Measurements from ENCODE around the gene FSTL5. TPM values are rescaled to one million over a fixed set of nuclear protein-coding genes. Genes with fewer than 3 reads are reported as not detected.
"Not testable (repeated sequence)": the region's sequence is repeated elsewhere in the genome, so short reads cannot be mapped to it uniquely, and the experiment has no call there.

Gene FSTL5
- total RNA-seq, 1 donor from 2014 or later: not detected

- DNase-seq (ENCODE audit: low read depth) (peak; percentile 67), FAIRE-seq (no peak)
- Histone ChIP-seq H3K27me3 (ENCODE audit: control insufficient read depth, insufficient read depth, low read length) (peaks cover 2% of the 10 kb centered on the region), H3K36me3 (ENCODE audit: control insufficient read depth, insufficient read depth, low read length) (no peaks in the 10 kb centered on the region), H3K4me3 (ENCODE audit: low read depth, low read length) (no peak overlapping the region)
- TF ChIP-seq, protein P1, sequence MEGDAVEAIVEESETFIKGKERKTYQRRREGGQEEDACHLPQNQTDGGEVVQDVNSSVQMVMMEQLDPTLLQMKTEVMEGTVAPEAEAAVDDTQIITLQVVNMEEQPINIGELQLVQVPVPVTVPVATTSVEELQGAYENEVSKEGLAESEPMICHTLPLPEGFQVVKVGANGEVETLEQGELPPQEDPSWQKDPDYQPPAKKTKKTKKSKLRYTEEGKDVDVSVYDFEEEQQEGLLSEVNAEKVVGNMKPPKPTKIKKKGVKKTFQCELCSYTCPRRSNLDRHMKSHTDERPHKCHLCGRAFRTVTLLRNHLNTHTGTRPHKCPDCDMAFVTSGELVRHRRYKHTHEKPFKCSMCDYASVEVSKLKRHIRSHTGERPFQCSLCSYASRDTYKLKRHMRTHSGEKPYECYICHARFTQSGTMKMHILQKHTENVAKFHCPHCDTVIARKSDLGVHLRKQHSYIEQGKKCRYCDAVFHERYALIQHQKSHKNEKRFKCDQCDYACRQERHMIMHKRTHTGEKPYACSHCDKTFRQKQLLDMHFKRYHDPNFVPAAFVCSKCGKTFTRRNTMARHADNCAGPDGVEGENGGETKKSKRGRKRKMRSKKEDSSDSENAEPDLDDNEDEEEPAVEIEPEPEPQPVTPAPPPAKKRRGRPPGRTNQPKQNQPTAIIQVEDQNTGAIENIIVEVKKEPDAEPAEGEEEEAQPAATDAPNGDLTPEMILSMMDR (IDR thresholded peaks at IDR 0.05; ENCODE audit: insufficient read depth, low read length, severe bottlenecking): no peak
Observed at GRCh38 chr4:161762796-161763195, 401.0 kb downstream of the FSTL5 start.

DNA sequence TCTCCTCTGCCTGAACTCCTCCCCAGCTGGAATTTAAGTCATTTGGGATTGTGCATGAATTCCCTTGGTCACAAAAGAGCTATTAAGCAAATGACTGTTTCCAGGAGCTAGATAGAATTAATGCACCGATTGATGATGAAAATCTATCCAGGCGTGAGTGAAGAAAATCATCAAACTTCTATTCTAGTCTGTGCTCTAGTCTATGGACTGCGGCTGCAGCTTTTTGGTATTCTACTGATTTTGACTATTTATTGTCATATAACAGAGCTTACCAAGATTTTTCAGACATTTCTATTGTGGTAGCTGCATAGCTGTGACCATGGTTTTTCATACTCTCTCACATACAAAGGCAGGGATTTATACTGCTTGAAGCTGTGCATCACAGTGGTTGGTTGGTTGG lies 403.8 kb downstream of the FSTL5 start:
- FAIRE-seq (no peak), DNase-seq (ENCODE audit: low read depth) (no peak)
- Histone ChIP-seq H3K36me3 (ENCODE audit: control insufficient read depth, insufficient read depth, low read length) (no peaks in the 10 kb centered on the region), H3K4me3 (ENCODE audit: low read depth, low read length) (no peak overlapping the region), H3K27me3 (ENCODE audit: control insufficient read depth, insufficient read depth, low read length) (peaks cover 2% of the 10 kb centered on the region)
- TF ChIP-seq, protein P1 (IDR thresholded peaks at IDR 0.05; ENCODE audit: insufficient read depth, low read length, severe bottlenecking): no peak

GRCh38 chr4:161758412-161758811 lies 405.4 kb downstream of the FSTL5 start:
- FAIRE-seq; H3K4me3 ChIP-seq (ENCODE audit: low read depth, low read length); H3K27me3 ChIP-seq (ENCODE audit: control insufficient read depth, insufficient read depth, low read length); H3K36me3 ChIP-seq (ENCODE audit: control insufficient read depth, insufficient read depth, low read length); DNase-seq (ENCODE audit: low read depth): not testable (repeated sequence)

DNA sequence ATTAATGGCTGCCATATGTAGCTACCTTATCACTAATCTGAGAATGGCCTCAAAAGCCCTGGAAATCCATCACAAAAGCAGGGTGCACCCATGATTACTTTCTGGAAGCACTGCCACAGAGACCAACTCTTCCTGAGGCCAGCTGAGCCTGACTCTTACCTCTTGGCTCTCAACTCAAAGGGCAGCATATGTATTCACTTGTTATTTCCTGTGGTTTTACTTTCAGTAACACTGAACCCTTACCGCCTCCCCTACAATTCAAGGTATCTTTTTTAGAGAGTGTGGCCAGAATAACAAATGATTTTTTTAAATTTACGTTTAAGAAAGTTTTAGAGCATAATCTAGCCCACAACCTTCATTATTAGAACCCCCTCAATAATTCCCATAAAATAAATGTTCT lies 434.9 kb downstream of the FSTL5 start:
- no peak overlapping the region for H3K4me3 ChIP-seq (ENCODE audit: low read depth, low read length)
- H3K27me3 ChIP-seq (ENCODE audit: control insufficient read depth, insufficient read depth, low read length): no peaks in the 10 kb centered on the region
- FAIRE-seq: no peak
- H3K36me3 ChIP-seq (ENCODE audit: control insufficient read depth, insufficient read depth, low read length): no peaks in the 10 kb centered on the region
- no peak for DNase-seq (ENCODE audit: low read depth)
- TF ChIP-seq, protein P1 (IDR thresholded peaks at IDR 0.05; ENCODE audit: insufficient read depth, low read length, severe bottlenecking): no peak

DNA sequence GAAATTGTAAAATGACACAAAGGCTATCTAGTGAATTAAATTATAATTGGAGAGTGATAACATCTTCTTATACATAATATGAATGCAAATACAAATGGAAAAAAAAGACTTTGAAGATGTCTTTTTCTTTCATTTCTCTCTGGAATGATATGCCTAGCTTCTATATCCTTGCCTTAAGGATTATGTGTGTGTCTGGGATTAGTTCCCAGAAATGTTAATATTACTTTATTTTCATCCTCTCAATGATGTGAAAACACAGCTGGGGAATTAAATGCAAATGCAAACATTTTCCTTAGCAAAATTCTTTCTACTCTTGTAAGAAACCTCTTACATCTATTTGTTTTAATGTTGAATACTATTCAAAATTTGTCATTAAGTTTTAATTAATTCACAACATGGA lies 441.9 kb downstream of the FSTL5 start:
- Histone ChIP-seq H3K36me3 (ENCODE audit: control insufficient read depth, insufficient read depth, low read length) (no peaks in the 10 kb centered on the region), H3K27me3 (ENCODE audit: control insufficient read depth, insufficient read depth, low read length) (no peaks in the 10 kb centered on the region), H3K4me3 (ENCODE audit: low read depth, low read length) (no peak overlapping the region)
- TF ChIP-seq, protein P1 (IDR thresholded peaks at IDR 0.05; ENCODE audit: insufficient read depth, low read length, severe bottlenecking): no peak
- DNase-seq (ENCODE audit: low read depth) (no peak), FAIRE-seq (no peak)

- DNase-seq (ENCODE audit: low read depth): no peak
- H3K27me3 ChIP-seq (ENCODE audit: control insufficient read depth, insufficient read depth, low read length): no peaks in the 10 kb centered on the region
- TF ChIP-seq, protein P1 (IDR thresholded peaks at IDR 0.05; ENCODE audit: insufficient read depth, low read length, severe bottlenecking): no peak
- no peaks in the 10 kb centered on the region for H3K36me3 ChIP-seq (ENCODE audit: control insufficient read depth, insufficient read depth, low read length)
- H3K4me3 ChIP-seq (ENCODE audit: low read depth, low read length): no peak overlapping the region
- FAIRE-seq: no peak
Observed at GRCh38 chr4:161717084-161717483, 446.7 kb downstream of the FSTL5 start.

Data from bronchial epithelial cell (primary cell).